NCI-H1694 treated with DMSO at 0.1 percent for 48 hours (cell line): Measurements from ENCODE around the gene SLC2A3.
"Not testable (repeated sequence)": the region's sequence is repeated elsewhere in the genome, so short reads cannot be mapped to it uniquely, and the experiment has no call there.

Source experiments
- DNase-seq: peaks from one replicate; lab custom pipeline; 2025; lab: John Stamatoyannopoulos, UW

Gene SLC2A3

DNA sequence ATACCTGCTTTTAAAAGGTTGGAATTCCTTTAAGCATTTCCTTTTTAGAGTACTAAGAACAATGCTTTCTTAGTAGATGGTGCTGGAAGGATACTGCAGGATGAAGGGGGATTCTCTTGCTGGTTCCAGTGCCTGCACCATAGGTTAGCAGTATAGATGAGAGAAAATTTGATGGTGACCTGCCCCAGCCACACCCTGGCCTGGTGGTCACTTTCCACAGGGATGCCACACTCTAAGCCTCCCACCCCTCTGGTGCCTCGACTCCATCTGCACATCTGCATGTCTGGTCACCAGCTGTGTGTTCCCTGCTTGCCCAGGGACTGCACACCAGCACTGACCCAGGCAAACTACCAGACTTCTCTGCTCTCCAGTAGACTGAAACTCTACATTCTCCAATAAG is 19.1 kb downstream of the SLC2A3 start:
- DNase-seq: no peak

DNA sequence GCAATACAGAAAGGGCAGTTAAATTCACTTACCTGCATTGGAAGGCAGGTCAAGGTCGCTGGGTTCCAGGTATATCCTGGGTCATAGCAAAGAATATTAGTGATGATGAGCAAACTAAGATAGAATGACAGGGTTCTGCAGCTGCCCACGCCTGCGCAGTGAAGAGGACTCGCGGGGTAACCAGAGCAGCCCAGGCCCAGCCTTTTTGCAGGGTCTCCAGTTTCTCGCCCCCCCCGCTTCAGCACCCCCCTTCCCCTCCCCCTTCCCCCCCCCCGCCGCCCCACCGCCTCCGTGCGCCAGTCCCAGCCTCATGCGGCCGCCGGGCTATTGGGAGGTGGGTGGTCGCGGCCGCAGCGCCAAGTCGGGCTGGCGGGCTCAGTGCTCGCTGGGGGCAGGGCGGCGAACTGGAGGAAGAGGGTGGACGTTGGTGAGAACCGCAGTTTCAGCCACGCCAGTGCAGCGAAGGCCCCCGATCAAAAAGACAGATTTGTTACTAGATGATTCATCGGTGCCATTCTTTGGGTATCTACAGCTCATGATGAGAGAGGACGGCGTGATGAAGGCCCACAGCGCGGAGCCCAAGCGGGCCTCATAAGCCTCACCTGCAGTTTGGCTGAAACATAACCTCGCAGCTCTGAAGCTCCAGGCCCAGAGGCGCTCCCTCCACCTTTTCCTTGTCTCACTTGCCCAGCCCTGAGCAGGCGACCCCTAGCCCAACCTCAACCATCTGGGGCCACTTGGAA is 20.2 kb downstream of the SLC2A3 start:
- DNase-seq: no peak

DNA sequence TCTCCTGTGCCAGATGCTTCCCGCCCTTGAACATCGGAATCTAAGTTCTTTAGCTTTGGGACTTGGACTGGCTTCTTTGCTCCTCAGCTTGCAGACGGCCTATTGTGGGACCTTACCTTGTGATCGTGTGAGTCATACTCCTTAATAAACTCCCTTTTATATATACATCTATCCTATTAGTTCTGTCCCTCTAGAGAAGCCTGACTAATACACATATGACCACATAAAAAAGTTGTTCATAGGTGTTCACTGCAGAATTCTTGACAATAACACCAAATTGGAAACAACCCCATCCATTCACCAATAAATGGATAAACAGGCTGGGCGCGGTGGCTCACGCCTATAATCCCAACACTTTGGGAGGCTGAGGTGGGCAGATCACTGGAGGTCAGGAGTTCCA is 25.9 kb downstream of the SLC2A3 start:
- DNase-seq: not testable (repeated sequence)

DNA sequence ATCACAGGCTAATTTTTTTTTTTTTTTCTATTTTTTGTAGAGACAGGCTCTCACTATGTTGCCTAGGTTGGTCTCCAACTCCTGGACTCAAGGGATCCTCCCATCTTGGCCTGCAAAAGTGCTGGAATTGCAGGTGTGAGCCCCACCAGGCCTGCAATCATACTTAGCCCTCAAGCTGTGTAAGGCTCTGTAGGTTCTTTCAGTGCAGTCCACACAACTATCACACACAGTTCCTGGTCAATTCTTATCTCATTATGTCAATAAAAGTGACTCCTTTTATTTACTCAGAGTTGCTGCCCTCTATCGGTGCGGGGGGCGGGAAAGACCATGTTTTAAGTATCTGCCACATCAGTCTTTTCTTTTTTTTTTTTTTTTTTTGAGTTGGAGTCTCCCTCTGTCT is 29.0 kb downstream of the SLC2A3 start:
- no peak for DNase-seq

DNA sequence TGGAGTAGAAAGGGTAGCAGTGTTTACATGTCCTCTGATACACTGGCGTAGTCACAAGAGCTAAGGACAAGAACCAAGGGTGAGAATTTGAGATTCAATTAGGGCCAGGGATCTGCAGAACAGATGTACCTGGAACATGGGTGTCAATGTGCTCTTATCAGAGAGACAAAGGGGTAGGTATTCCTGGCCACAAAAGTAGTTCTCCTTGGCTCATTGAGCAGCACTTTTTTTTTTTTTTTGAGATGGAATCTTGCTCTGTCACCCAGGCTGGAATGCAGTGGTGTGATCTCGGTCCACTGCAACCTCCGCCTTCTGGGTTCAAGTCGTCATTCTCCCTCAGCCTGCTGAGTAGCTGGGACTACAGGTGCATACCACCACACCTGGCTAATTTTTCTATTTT is 29.7 kb downstream of the SLC2A3 start:
- not testable (repeated sequence) for DNase-seq

DNA sequence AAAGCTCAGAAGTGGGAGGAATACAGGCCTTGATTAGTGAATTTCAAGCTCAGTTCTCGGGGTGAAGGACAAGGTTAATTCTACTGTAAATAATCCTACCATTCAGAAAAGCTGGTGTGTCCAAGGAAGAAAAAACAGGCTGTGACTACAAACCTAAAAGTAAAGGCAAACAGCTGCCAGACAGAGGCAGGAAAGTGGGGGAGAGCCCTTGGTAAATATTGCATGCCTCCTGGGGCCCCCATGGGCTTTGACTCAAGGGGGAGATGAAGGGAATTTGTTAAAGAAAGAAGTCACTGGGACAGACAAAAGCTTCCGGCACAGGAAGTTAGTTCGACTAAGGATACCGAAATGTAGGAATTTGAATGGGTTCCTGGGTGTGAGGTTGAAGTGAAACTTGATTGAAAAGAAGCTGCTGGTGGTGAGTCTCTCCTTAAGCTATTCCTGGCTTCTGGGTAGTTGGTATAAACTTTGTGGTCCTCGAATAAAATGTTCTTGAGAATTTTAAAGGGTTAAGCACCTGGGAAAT is 30.3 kb downstream of the SLC2A3 start:
- DNase-seq: not testable (repeated sequence)

DNA sequence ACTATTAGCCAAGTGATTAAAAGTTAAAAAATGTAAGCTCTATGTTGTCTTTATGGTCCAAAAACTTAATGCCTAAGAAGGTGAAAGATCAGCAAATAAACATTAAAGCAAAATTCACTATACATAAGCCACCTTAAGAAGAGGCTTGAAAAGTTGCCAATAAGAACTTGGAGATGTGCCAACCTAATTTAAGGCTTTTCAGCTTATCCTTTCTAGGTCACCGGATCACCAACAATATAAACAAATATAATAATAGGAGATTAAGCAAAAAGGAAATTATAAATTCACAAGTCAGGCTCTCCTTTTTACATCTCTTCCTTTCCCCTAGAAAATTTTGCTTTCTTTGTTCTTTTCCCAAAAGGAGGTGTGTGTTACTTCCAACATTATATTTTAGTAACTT is 30.9 kb downstream of the SLC2A3 start:
- no peak for DNase-seq

DNA sequence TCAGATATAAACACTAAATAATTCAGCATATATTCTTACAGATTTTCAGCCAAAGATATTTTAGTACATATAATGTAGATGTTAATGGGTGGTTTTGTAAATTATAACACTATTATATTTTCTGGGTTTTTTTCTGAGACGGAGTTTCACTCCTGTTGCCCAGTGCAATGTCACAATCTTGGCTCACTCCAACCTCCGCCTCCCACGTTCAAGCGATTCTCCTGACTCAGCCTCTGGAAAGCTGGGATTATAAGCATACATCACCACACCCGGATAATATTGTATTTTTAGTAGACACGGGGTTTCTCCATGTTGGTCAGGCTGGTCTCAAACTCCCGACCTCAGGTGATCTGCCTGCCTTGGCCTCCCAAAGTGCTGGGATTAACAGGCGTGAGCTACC is 33.6 kb downstream of the SLC2A3 start:
- not testable (repeated sequence) for DNase-seq

DNA sequence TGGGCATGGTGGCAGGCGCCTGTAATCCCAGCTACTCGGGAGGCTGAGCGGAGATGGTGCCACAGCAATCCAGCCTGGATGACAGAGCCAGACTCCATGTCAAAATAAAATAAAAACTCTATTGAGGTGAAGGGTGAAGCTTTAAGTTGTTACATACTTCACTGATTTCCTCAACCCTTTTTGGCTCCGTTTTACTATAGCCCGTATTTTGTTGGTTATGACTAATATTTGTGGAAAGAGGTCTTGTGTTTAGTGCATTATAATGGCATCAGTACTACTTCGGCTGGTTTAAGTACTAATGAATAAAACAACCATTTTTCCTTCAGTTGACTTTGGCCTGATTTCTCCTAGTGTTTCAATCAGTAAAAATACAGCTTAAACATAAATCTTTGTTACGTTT is 36.2 kb downstream of the SLC2A3 start:
- no peak for DNase-seq

DNA sequence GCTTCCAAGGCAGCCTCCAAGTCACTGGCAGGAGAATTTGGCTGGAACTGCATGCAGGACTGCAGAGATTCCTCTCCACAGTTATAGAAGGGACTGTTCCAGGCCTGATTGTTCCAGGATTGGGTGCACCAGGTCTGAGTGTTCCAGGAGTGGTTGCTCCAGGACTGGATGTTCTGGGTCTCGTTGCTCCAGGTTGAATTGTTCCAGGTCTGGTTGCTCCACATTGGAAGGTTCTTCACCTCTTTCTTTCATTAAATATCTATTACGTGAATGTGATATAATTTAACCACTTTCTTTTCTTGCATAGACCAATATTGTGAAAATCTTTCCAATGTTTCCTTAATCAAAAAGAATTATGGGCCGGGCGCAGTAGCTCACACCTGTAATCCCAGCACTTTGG is 39.3 kb downstream of the SLC2A3 start:
- not testable (repeated sequence) for DNase-seq

DNA sequence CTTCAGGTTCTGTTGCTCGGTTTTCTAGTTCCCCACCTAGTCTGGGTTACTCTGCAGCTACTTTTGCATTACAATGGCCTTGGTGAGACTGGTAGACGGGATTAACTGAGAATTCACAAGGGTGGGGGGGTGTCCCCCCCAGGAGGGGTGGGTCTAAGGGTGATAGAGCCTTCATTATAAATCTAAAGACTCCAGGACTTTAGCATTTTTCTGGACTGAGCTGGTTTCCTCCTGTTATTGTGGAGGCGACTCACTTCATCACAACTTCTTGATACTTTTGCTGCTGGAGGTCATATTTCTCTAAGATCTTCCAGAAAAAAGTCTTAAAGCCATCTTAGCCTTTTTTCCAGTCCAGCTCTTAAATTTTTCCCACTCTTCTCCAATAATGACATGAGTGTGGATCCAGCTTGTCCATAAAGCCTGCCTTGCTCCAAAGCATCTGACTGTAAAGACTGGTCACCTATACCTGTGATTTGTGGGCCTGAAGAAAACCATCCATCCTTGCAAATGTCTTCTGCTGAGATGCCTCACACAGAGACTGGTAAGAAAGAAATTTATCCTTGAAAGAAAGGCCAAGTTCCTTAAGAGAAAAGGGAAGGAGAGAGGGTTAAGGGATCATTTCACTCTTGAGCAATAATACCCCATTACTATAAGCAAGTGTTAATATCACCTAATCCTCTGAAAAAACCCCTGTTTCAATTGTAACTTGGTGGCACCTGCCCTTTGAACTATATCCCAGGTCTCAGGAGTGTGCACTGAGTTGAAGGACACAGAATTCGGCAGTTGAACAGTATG is 43.6 kb downstream of the SLC2A3 start:
- DNase-seq: no peak

DNA sequence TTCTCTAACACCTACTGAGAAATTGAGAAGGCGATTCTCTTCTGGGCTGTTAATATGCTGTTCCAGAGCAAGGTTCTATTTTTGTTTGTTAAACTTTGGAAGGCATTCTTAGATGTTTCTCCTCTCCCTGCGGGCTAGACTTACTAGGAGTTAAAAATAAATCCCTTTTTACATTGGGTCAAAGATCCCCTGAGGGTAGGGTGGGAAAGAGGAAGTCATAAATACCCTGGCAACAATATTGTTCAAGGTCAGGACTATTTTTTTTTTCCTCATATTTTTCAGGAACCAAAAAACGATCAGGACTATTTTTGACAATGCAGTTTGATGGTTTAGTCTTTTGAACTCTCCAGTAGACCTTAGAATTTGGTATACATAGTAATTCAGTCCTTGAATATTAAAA is 51.3 kb downstream of the SLC2A3 start:
- DNase-seq: no peak

DNA sequence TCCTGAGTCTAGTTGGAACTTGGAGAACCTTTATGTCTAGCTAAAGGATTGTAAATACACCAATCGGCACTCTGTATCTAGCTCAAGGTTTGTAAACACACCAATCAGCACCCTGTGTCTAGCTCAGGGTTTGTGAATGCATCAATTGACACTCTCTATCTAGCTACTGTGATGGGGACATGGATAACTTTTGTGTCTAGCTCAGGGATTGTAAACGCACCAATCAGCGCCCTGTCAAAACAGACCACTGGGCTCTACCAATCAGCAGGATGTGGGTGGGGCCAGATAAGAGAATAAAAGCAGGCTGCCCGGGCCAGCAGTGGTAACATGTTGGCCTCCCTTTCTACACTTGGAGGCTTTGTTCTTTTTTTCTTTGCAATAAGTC is 54.3 kb downstream of the SLC2A3 start:
- DNase-seq: not testable (repeated sequence)

DNA sequence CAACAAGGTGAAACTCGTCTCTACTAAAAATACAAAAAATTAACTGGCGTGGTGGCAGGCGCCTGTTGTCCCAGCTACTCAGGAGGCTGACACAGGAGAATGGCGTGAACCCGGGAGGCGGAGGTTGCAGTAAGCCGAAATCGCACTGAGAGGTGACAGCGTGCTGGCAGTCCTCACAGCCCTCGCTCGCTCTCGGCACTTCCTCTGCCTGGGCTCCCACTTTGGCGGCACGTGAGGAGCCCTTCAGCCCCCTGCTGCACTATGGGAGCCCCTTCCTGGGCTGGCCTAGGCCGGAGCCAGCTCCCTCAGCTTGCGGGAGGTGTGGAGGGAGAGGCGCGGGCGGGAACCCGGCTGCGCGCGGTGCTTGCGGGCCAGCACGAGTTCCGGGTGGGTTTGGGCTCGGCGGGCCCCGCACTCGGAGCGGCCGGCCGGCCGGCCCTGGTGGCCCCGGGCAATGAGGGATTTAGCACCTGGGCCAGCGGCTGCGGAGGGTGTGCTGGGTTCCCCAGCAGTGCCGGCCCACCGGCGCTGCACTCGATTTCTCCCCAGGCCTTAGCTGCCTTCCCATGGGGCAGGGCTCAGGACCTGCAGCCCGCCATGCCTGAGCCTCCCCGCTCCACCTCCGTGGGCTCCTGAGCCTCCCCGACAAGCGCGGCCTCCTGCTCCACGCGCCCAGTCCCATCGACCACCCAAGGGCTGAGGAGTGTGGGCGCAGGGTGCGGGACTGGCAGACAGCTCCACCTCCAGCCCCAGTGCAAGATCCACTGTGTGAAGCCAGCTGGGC is 54.8 kb downstream of the SLC2A3 start:
- not testable (repeated sequence) for DNase-seq

DNA sequence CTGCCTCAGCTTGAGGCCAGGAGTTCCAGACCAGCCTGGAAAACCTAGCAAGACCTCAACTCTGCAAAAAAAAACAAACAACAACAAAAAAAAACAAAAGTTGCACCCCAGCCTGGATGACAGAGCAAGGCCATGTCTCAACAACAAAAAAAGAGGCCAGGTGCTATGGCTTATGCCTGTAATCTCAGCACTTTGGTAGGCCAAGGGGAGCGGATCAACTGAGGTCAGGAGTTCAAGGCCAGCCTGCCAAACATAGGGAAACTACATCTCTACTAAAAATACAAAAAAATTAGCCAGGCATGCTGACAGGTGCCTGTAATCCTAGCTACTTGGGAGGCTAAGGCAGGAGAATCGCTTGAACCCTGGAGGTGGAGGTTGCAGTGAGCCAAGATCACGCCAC is 56.7 kb downstream of the SLC2A3 start:
- no peak for DNase-seq

DNA sequence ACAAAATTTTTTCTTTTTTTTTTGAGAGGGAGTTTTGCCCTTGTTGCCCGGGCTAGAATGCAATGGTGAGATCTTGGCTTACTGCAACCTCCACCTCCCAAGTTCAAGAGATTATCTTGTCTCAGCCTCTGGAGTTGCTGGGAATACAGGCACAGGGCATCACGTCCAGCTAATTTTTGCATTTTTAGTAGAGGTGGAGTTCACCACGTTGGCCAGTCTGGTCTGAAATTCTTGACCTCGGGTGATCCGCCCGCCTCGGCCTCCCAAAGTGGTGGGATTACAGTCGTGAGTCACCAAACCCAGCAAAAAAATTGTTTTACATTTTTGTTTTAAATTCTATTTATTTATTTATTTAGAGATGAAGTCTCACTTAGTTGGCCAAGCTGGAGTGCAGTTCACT is 58.6 kb downstream of the SLC2A3 start:
- no peak for DNase-seq

DNA sequence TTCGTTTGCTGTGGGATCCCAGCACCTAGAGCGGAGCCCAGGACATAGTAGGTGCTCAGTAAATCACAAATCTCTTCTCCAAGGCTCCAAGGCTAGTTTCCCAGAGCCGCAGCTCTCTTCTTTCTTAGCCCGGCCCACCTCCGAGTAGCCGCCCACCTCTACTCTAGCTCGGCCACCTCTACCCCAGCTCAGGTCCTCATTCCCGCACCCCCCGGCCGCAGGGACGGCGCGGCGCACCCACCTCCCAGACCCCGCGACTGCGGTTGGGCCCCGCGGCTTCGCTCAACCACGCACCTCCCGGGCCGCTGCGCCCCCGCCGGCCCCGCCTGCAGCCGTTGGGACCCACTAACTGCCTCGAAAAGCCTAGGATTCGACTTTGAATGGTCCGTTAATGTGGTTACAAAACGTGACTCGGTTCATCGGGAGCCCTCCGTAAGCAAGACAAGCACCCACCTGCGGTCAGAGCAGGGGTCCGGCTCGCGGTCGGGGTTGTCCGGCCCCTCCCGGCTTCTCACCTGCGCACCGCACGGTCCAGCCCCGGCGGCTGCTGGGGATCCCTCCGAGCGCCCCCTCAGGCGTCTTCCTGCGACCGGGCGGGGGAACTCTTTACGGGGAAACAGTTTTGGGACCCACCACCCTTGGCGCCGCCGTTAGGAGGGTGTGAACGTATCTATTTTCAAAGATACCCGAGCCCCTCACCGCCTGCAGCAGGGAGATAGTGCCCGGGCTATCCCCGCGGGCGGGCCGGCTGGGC is 63.2 kb downstream of the SLC2A3 start, which contains the start of gene SLC2A14:
TSS of gene SLC2A14 (minus strand) at position 350 of the 754 bp plus-strand sequence. CDS start 3,035 bp downstream, outside the sequence.
- DNase-seq: no peak

DNA sequence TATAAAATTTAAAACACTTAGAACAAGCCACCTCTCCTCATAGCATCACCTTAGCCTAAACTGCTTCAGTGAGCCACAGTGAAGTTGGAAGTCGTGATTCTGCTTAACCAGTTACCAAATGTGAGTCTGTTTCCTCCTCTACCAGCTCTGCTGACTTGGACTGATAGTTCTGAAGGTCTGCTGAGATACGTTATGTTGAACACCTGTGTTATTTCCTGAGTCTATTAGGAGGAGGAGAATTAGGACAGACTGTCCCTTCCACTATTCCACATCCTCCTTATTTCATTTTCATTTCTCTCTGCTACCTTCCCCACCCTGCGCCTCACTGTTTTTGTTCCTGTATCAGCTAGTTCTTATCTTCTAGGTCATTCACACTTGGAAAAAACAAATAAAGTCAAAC is 65.7 kb downstream of the SLC2A3 start:
- no peak for DNase-seq
